ENCODE results near the gene CASZ1.

The CASZ1 gene

GRCh38 chr1:10820422-10820821 lies 24.0 kb upstream of the CASZ1 start:
- Histone ChIP-seq H3K4me1 (ENCODE audit: control insufficient read depth, insufficient read depth, low read length) (peaks cover under 1% of the 10 kb centered on the region), H3K27me3 (ENCODE audit: control insufficient read depth, insufficient read depth, low read length) (no peaks in the 10 kb centered on the region), H3K36me3 (ENCODE audit: control insufficient read depth, insufficient read depth, low read length) (no peaks in the 10 kb centered on the region), H3K4me3 (ENCODE audit: low read depth, low read length) (no peak overlapping the region), H3K9ac (ENCODE audit: low read depth, low read length) (no peak overlapping the region), H3K9me3 (ENCODE audit: control insufficient read depth, insufficient read depth, low read length) (no peaks in the 10 kb centered on the region)

- H3K4me3 ChIP-seq (ENCODE audit: low read depth, low read length) = no peak overlapping the region
- no peak overlapping the region for H3K9ac ChIP-seq (ENCODE audit: low read depth, low read length)
- no peaks in the 10 kb centered on the region for H3K9me3 ChIP-seq (ENCODE audit: control insufficient read depth, insufficient read depth, low read length)
- no peaks in the 10 kb centered on the region for H3K36me3 ChIP-seq (ENCODE audit: control insufficient read depth, insufficient read depth, low read length)
- no peaks in the 10 kb centered on the region for H3K27me3 ChIP-seq (ENCODE audit: control insufficient read depth, insufficient read depth, low read length)
- peaks cover 3% of the 10 kb centered on the region for H3K4me1 ChIP-seq (ENCODE audit: control insufficient read depth, insufficient read depth, low read length)
Observed at GRCh38 chr1:10819198-10819901, 22.9 kb upstream of the CASZ1 start.

- Histone ChIP-seq H3K9ac (ENCODE audit: low read depth, low read length) (no peak overlapping the region), H3K9me3 (ENCODE audit: control insufficient read depth, insufficient read depth, low read length) (no peaks in the 10 kb centered on the region), H3K27me3 (ENCODE audit: control insufficient read depth, insufficient read depth, low read length) (no peaks in the 10 kb centered on the region), H3K4me1 (ENCODE audit: control insufficient read depth, insufficient read depth, low read length) (peaks cover 3% of the 10 kb centered on the region), H3K4me3 (ENCODE audit: low read depth, low read length) (no peak overlapping the region), H3K36me3 (ENCODE audit: control insufficient read depth, insufficient read depth, low read length) (no peaks in the 10 kb centered on the region)
Observed at GRCh38 chr1:10818262-10819197, 22.1 kb upstream of the CASZ1 start.

- no peaks in the 10 kb centered on the region for H3K36me3 ChIP-seq (ENCODE audit: control insufficient read depth, insufficient read depth, low read length)
- no peaks in the 10 kb centered on the region for H3K27me3 ChIP-seq (ENCODE audit: control insufficient read depth, insufficient read depth, low read length)
- H3K9me3 ChIP-seq (ENCODE audit: control insufficient read depth, insufficient read depth, low read length) = no peaks in the 10 kb centered on the region
- H3K9ac ChIP-seq (ENCODE audit: low read depth, low read length) = no peak overlapping the region
- H3K4me1 ChIP-seq (ENCODE audit: control insufficient read depth, insufficient read depth, low read length) = peaks cover 3% of the 10 kb centered on the region
- no peak overlapping the region for H3K4me3 ChIP-seq (ENCODE audit: low read depth, low read length)
Observed at GRCh38 chr1:10816743-10817369, 20.4 kb upstream of the CASZ1 start.

- Histone ChIP-seq H3K4me1 (ENCODE audit: control insufficient read depth, insufficient read depth, low read length) (peaks cover 3% of the 10 kb centered on the region), H3K9me3 (ENCODE audit: control insufficient read depth, insufficient read depth, low read length) (no peaks in the 10 kb centered on the region), H3K4me3 (ENCODE audit: low read depth, low read length) (no peak overlapping the region), H3K27me3 (ENCODE audit: control insufficient read depth, insufficient read depth, low read length) (no peaks in the 10 kb centered on the region), H3K9ac (ENCODE audit: low read depth, low read length) (no peak overlapping the region), H3K36me3 (ENCODE audit: control insufficient read depth, insufficient read depth, low read length) (no peaks in the 10 kb centered on the region)
Observed at GRCh38 chr1:10816233-10816632, 19.8 kb upstream of the CASZ1 start.

- H3K9ac ChIP-seq (ENCODE audit: low read depth, low read length) = no peak overlapping the region
- H3K9me3 ChIP-seq (ENCODE audit: control insufficient read depth, insufficient read depth, low read length) = no peaks in the 10 kb centered on the region
- H3K4me1 ChIP-seq (ENCODE audit: control insufficient read depth, insufficient read depth, low read length) = peaks cover 3% of the 10 kb centered on the region
- H3K36me3 ChIP-seq (ENCODE audit: control insufficient read depth, insufficient read depth, low read length) = no peaks in the 10 kb centered on the region
- H3K4me3 ChIP-seq (ENCODE audit: low read depth, low read length) = no peak overlapping the region
- H3K27me3 ChIP-seq (ENCODE audit: control insufficient read depth, insufficient read depth, low read length) = no peaks in the 10 kb centered on the region
Observed at GRCh38 chr1:10815858-10816195, 19.4 kb upstream of the CASZ1 start.

- Histone ChIP-seq H3K27me3 (ENCODE audit: control insufficient read depth, insufficient read depth, low read length) (no peaks in the 10 kb centered on the region), H3K36me3 (ENCODE audit: control insufficient read depth, insufficient read depth, low read length) (no peaks in the 10 kb centered on the region), H3K9me3 (ENCODE audit: control insufficient read depth, insufficient read depth, low read length) (no peaks in the 10 kb centered on the region), H3K9ac (ENCODE audit: low read depth, low read length) (no peak overlapping the region), H3K4me1 (ENCODE audit: control insufficient read depth, insufficient read depth, low read length) (peaks cover 3% of the 10 kb centered on the region), H3K4me3 (ENCODE audit: low read depth, low read length) (no peak overlapping the region)
Observed at GRCh38 chr1:10814976-10815857, 18.8 kb upstream of the CASZ1 start.

- H3K36me3 ChIP-seq (ENCODE audit: control insufficient read depth, insufficient read depth, low read length) = no peaks in the 10 kb centered on the region
- H3K4me3 ChIP-seq (ENCODE audit: low read depth, low read length) = no peak overlapping the region
- H3K4me1 ChIP-seq (ENCODE audit: control insufficient read depth, insufficient read depth, low read length) = peaks cover 3% of the 10 kb centered on the region
- H3K27me3 ChIP-seq (ENCODE audit: control insufficient read depth, insufficient read depth, low read length) = no peaks in the 10 kb centered on the region
- H3K9me3 ChIP-seq (ENCODE audit: control insufficient read depth, insufficient read depth, low read length) = no peaks in the 10 kb centered on the region
- no peak overlapping the region for H3K9ac ChIP-seq (ENCODE audit: low read depth, low read length)
Observed at GRCh38 chr1:10814312-10814711, 17.9 kb upstream of the CASZ1 start.

GRCh38 chr1:10813799-10814198 lies 17.4 kb upstream of the CASZ1 start:
- H3K36me3 ChIP-seq (ENCODE audit: control insufficient read depth, insufficient read depth, low read length) = no peaks in the 10 kb centered on the region
- no peaks in the 10 kb centered on the region for H3K9me3 ChIP-seq (ENCODE audit: control insufficient read depth, insufficient read depth, low read length)
- no peak overlapping the region for H3K9ac ChIP-seq (ENCODE audit: low read depth, low read length)
- no peaks in the 10 kb centered on the region for H3K27me3 ChIP-seq (ENCODE audit: control insufficient read depth, insufficient read depth, low read length)
- peaks cover 3% of the 10 kb centered on the region for H3K4me1 ChIP-seq (ENCODE audit: control insufficient read depth, insufficient read depth, low read length)
- no peak overlapping the region for H3K4me3 ChIP-seq (ENCODE audit: low read depth, low read length)

GRCh38 chr1:10812387-10812915 lies 16.0 kb upstream of the CASZ1 start:
- Histone ChIP-seq H3K9ac (ENCODE audit: low read depth, low read length) (no peak overlapping the region), H3K9me3 (ENCODE audit: control insufficient read depth, insufficient read depth, low read length) (no peaks in the 10 kb centered on the region), H3K27me3 (ENCODE audit: control insufficient read depth, insufficient read depth, low read length) (no peaks in the 10 kb centered on the region), H3K4me3 (ENCODE audit: low read depth, low read length) (no peak overlapping the region), H3K4me1 (ENCODE audit: control insufficient read depth, insufficient read depth, low read length) (peaks cover 3% of the 10 kb centered on the region), H3K36me3 (ENCODE audit: control insufficient read depth, insufficient read depth, low read length) (no peaks in the 10 kb centered on the region)

GRCh38 chr1:10808441-10808840 lies 12.0 kb upstream of the CASZ1 start:
- no peaks in the 10 kb centered on the region for H3K27me3 ChIP-seq (ENCODE audit: control insufficient read depth, insufficient read depth, low read length)
- H3K4me1 ChIP-seq (ENCODE audit: control insufficient read depth, insufficient read depth, low read length) = no peaks in the 10 kb centered on the region
- H3K36me3 ChIP-seq (ENCODE audit: control insufficient read depth, insufficient read depth, low read length) = no peaks in the 10 kb centered on the region
- no peak overlapping the region for H3K4me3 ChIP-seq (ENCODE audit: low read depth, low read length)
- H3K9me3 ChIP-seq (ENCODE audit: control insufficient read depth, insufficient read depth, low read length) = no peaks in the 10 kb centered on the region
- no peak overlapping the region for H3K9ac ChIP-seq (ENCODE audit: low read depth, low read length)

Data from iPS-15b (cell line).